GM03348 (cell line): ENCODE data around the gene TBXAS1.

Source experiments
- DNase-seq: peaks from one replicate; pipeline ENCODE4 v3.0.0; 2012; ENCODE audit warnings: low spot score

Gene TBXAS1

DNA sequence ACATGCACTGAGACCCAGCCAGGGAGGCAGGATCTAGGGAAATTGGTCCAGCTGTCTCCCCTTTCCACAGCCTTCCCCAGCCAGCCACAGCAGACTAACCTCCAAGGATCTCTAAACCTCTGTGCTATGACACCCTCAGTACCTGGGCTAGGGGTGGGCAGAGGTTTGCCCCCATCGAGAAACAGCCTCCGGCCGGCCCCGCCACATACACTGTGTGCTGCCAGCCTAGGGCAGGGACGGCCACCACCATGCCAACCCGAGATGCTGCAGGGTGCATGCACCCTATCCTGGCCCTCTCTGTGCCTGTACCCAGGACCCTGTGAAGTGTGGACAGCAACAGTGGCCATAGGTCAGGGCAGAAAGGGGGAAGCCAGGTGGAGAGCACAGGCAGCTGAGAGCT lies 175.6 kb downstream of the TBXAS1 start:
- no peak for DNase-seq

GRCh38 chr7:140005341-140005740 lies 176.3 kb downstream of the TBXAS1 start:
- DNase-seq = no peak

DNA sequence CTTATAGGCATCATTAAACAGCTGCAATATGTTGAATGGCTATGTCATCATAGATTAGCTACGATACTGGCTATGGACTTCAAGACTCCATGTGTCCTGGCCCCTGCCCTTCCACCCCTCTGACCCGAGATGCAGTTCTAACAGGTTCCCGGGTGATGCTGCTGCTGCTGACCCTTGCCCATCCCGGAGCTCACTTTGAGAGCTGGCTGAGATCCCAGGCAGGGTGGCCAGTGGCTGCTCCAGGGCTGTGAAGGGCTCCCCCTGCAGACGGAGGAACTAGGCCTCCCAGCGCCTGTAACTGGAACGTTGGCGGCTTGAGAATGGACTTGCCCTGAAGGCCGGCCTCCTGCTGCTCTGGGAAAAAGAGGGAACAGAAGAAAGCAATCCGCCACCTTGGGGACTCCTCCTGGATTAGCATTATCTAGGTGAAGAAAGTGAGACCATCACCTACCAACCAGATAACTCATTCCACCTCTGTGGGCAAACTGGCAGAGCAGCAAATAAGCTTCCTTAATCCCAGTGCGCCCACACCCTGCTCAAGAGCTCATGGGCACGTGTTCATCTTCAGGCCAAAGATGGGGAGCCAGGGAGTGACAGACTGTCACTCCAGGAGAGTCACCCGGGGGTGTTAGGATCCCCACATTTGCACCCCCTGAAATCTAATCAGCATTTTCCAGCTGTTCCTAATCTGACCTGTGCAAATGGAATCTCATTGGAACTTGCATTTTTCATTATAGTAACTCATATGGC lies 176.9 kb downstream of the TBXAS1 start:
- DNase-seq = no peak

- DNase-seq = no peak
Measured at GRCh38 chr7:140006600-140006999, 177.5 kb downstream of the TBXAS1 start.

DNA sequence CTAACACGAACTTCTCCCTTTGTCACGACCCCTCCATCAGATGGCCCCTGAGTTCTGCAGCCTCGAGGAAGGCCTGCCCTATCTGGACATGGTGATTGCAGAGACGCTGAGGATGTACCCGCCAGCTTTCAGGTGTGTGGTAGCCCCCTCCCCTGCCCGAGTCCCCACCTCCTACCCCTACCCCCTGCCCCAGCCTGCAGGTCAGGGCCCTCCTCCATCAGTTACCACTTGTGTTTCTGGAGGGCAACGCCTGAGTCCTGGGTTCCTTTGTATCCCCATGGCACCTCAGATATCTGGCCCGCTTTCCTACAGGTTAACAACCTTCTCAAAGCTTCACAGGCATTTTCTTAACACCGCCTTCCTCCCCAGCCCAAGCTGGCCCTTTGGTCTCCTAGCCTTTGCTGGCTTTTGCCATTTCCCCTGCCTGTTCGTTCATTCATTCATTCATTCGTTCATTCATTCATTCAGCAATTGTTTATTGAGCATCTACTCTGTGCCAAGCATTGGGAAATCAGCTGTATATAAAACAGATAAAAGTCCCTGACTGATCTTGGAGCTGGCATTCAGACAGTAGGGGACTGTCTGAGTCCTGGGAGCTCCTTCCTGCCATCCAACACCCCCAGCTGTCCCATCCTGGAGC lies 178.1 kb downstream of the TBXAS1 start:
- no peak for DNase-seq

GRCh38 chr7:140008755-140009610 lies 179.9 kb downstream of the TBXAS1 start:
- DNase-seq = no peak

DNA sequence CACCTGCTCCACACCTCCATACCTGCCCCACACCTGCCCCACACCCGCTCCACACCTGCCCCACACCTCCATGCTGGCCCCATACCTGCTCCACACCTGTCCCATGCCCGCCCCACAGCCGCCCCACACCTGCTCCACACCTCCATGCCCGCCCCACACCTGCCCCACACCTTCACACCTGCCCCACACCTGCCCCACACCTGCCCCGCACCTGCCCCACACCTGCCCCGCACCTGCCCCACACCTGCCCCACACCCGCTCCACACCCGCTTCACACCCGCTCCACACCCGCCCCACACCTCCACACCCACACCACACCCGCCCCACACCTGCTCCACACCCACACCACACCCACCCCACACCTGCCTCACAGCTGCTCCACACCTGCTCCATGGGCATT lies 180.7 kb downstream of the TBXAS1 start:
- no peak for DNase-seq

GRCh38 chr7:140010194-140010895 lies 181.3 kb downstream of the TBXAS1 start:
- no peak for DNase-seq

- no peak for DNase-seq
Measured at GRCh38 chr7:140013676-140014075, 184.6 kb downstream of the TBXAS1 start.

GRCh38 chr7:140014123-140014522 lies 185.1 kb downstream of the TBXAS1 start:
- DNase-seq = no peak

- no peak for DNase-seq
Measured at GRCh38 chr7:140015471-140015970, 186.5 kb downstream of the TBXAS1 start.

DNA sequence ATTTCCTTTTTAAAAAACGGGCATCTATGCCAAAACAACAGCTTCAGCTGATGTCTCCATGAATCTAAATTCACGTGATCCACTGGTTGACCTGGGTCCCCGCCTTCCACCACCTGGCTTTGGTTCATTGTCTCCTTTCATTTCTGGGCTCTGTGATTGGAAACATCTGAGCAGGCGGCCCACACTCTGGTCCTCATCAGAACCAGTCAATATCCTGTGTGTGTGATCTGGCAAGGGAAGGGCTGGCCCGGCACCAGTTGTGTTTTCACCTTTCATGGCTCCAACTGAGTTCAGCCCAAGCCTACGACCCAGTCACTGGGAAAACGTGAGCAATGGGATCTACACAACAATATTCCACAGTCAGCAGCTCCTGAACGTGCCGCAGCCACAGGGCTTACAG lies 187.5 kb downstream of the TBXAS1 start:
- no peak for DNase-seq

DNA sequence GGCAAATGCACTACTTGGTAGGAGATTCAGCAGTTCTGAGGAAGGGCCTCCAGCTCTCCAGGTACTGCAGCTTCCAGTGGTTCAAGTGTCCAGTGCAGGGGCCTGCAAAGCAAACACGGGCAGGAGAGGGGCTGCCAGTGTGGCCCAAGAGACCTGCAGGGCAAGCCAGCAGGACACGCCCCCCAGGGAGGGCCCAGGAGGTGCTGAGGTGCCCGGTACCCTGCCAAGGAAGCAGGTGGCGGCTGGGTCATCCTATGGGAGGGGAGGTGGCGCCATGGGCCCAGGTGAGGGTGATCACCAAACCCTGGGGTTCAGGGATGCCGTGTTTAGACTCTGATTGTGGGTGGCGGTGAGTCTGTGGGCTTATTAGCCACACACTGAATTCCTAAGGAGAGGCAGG lies 188.0 kb downstream of the TBXAS1 start:
- no peak for DNase-seq

DNA sequence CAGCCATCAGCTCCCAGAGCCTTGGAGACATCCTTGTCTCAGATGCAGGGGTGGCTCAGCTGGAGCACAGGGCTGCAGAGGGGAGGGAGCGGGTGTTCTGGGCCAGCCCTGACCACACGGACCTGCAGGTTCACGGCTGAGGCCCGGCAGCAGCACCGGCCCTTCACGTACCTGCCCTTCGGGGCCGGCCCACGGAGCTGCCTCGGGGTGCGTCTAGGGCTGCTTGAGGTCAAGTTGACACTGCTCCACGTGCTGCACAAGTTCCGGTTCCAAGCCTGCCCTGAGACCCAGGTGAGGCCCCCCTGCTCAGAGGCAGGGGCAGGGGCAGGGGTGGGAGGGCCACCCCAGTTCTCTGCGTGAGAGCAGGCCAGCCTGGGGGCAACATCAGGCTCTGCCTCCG lies 188.5 kb downstream of the TBXAS1 start:
- no peak for DNase-seq

DNA sequence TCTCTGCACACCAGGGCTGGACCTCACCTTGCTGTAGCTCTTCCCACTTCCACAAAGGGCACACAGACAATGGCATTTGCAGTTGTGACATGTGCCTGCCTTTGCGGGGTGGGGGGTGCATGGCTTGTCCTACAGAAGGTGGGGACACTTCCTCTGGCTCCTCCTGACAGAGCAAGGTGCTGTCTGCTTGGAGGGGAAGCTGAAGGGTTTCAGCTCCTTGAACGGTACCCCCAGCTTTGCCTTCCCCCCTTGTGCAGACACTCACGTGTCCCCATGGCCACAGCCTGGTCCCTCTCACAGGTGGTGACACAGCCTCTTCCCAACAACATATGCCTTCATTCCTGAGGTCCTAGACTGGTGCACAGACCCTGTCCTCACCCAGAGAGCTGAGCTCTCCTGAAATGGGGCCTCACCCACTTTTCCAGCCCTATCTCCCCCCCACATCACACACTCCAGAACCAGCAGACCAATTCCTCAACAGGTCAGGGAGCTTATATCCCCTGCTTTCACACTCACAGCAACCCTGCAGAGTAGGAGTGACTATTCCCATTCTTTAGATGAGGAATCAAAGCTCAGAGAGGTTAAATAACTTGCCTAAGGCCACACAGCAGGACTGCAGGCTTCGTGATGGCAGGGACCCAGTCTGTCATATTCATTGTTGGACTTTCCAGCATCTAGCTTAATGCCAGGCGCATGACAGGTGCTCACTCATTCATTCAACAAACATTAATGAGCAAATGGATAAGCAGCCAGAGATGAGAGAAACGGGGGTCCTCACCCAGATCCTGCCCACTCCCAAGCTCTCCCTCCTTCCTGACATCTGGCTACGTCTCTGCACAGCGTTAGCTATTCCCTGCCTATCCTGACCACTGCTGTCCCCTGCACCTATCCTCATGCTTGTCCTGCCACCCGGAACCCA lies 189.3 kb downstream of the TBXAS1 start:
- no peak for DNase-seq

DNA sequence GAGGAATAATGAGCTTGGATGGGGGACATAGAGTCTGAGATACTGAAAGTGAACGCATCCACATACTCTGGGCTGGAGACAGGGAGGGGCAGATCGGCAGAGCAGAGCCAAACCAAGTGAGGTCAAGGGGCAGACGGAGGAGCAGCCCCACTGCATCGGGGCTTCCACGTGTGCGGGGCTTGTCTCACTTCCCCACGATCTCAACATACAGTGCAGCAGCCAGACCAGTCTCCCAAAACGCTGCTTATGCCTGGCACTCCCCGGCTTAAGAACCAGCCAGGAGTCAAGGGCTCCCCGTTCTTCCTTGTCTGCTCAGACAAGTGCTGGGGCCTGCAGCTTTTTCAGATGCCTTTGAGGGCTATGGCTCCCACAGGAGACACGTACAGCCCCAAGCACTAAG lies 190.1 kb downstream of the TBXAS1 start:
- DNase-seq = peak; percentile 32

DNA sequence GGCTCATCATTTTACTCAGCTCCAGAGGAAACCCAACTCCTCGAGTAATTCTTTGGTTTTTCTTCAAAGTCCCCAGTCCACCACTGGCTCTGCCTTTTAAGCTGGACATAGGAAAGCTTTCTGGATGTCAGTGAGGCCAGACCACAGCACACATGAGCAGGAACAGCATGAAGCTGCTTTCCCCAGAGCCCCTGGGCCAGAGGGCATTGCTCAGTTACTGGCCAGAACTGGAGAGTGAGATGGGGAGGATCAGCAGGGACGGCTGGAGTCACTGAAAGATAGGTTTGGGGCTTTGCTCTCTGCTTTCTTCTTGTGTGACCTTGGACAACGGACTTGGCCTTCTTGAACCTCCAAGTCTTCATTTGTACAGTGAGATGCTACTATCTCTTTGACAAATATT lies 190.5 kb downstream of the TBXAS1 start:
- DNase-seq = no peak

DNA sequence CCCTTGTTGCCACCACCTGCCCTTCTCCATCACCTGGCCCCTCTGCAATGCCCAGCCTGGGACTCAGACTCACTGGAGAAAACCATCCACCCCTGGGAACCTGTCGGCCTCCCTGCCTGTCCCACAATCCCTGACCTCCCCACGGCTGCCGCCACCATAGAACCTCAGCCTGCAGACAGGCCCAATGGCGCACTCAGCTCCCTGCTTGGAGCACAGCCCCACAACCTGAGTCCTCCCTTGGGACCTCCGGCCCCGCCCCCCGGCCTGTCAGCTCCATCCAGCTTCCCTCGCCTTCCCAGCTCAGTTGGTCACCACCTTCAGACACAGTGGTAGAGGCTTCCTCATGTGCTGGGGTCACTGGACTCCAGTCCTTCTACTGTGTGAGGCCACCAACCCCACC lies 192.5 kb downstream of the TBXAS1 start:
- DNase-seq = no peak

GRCh38 chr7:140022582-140023211 lies 193.6 kb downstream of the TBXAS1 start:
- no peak for DNase-seq

- no peak for DNase-seq
Measured at GRCh38 chr7:140023728-140024127, 194.7 kb downstream of the TBXAS1 start.

- no peak for DNase-seq
Measured at GRCh38 chr7:140024585-140024984, 195.5 kb downstream of the TBXAS1 start.
